GM12865 (cell line): Measurements from ENCODE around the gene KIAA1217.

Experiments
- DNase-seq: peaks from one replicate; pipeline ENCODE4 v3.0.0; 2010; ENCODE audit warnings: low read depth
- H3K4me3 ChIP-seq: 2 replicates; pipeline ENCODE4 v1.5.1; 2011; ENCODE audit warnings: mild to moderate bottlenecking, low read depth, low read length, control low read depth
- TF ChIP-seq, protein P1 (sequence below): IDR thresholded peaks from 2 replicates; pipeline ENCODE4 v1.5.1; 2011; ENCODE audit warnings: low read length, control low read depth, low read depth, inconsistent platforms; ENCODE audit not compliant: insufficient read depth; ENCODE audit errors: missing control alignments

Gene KIAA1217

DNA sequence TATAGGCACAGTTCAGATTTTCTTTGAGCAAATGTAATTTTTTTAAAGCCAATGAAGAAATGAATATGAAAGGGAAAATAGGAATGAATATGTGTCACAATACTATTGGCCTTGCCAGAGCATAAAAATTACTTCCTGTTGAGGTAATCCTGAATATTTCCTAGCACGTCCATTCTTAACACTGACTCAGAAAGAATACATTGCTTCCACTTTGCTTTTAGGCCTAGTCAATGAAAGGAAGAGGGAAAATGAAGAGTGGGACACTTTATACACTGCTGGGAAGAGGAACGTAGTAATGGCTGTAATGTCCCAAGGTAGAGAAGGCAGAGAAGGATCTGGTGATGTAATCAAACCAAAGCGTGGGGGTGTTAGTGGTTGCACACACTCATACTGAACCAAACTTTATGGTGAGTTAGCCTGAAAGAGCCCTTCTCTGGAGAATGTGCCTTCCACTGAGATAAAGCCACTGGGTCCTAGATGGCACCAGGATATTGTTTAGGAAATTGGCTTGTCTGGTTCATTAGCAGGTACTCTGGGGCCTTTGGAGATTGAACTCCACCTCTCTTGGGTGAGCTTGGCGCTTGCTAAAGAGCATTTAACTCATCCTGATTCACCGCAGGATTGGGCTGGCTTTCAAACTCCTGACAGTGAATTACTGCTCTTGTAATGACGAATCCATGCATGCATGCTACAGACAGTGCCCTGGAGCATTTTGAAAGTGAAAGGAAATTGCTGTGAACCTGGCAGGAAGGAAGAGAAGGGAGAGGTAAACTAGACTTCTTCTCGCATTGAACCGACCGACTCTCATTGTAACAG lies 254.9 kb downstream of the KIAA1217 start:
- TF ChIP-seq, protein P1, sequence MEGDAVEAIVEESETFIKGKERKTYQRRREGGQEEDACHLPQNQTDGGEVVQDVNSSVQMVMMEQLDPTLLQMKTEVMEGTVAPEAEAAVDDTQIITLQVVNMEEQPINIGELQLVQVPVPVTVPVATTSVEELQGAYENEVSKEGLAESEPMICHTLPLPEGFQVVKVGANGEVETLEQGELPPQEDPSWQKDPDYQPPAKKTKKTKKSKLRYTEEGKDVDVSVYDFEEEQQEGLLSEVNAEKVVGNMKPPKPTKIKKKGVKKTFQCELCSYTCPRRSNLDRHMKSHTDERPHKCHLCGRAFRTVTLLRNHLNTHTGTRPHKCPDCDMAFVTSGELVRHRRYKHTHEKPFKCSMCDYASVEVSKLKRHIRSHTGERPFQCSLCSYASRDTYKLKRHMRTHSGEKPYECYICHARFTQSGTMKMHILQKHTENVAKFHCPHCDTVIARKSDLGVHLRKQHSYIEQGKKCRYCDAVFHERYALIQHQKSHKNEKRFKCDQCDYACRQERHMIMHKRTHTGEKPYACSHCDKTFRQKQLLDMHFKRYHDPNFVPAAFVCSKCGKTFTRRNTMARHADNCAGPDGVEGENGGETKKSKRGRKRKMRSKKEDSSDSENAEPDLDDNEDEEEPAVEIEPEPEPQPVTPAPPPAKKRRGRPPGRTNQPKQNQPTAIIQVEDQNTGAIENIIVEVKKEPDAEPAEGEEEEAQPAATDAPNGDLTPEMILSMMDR = no peak
- peak; percentile 41 for DNase-seq
- H3K4me3 ChIP-seq = no peak overlapping the region

DNA sequence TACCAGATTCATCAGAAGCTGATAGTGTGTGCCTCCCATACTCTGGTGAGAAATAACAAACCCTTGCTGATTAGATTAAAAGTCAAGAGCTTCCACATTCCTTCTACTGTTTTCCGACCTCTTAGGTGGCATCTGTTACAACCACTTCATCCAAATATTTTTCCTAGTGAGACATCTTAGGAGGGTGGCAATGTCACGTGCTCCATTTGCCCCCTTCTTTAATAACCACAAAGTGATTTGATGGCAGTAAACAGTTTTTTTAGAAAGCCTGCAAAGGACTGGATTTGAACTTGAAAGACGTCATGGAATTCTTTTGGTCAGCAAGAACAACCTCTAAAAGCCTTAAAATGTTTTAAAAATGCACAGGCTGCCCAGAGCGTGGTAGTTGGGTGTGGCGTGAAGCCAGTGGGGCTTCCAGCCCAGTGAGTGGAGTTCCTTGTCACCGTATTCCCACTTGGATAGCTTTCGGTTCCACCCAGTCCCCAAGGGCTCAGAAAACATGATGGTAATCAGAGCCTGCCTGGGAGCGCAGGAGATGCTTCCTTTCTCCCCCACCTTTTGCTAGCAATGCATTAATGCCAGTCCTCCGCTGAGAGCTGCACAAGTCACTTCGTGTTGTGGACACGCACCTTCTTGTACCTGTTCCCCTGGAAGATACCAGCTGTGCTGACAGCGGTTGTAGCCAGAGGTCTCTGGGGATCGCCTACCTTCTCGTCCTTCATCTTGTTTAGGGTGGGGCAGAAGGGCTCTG lies 256.4 kb downstream of the KIAA1217 start:
- H3K4me3 ChIP-seq = no peak overlapping the region
- DNase-seq = no peak
- TF ChIP-seq, protein P1 = no peak

DNA sequence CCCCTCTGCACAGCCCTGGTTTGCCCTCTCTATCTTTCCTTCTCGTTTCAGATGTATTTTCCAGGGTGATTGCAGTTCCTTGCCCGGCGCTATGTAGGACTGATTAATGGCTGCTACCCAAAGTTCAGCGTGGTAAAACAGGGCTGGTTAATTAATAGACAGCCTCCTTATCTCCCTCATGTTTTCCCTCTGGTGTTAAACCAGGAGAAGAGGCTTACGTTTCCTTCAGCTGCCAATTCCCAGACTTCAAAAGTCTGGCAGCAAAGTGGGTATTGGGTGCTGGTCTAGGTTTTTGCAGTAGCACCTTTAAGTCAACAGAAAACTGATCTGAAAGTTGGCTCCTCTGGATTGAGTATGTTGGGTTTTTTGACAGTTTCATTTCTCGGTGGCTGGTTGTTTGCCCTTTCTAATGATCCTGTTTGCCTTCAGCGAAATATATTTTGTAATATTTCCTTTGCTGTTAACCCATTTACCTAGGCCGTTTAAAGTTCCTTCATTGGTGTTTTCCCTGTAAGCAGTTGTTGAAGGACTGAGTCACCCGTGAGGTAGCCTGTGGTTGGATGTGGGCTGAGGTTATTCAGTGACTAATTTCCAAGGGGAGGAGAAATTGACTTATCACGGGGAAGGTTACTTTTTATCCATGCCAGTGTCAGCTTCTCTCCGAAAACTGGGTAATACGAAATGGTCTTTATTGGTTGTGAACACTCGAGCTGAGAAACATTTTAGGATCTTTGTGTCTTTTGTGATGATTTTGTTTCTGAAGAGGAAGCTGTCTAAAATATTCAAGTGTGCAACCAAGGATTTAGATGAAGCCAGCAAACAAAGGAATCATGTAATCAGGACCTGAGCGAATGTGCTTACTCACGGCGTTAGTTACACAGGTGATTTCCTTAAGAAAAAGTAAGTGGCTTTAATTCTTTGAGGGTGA lies 257.2 kb downstream of the KIAA1217 start:
- H3K4me3 ChIP-seq = no peak overlapping the region
- peak; percentile 50 for DNase-seq
- TF ChIP-seq, protein P1 = no peak

DNA sequence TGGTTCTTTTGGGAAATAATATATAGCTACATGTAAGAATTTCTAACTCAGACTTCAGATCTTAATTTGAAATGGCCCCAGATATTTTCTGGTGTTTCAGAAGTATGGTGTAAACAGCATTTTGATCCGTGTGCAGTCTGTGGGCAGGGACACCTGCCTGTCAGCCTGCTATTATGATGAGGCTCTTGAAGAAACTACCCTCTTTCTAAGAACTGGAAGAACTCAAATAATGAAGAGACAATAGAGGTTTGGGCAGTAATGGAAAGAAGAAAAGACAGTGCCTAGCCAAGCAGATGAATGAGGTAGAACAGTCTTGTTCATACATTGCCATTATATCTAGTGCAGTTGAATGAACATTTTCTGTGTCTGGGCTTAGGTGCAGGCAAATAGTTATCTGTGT lies 258.2 kb downstream of the KIAA1217 start:
- TF ChIP-seq, protein P1 = no peak
- no peak overlapping the region for H3K4me3 ChIP-seq
- DNase-seq = no peak

DNA sequence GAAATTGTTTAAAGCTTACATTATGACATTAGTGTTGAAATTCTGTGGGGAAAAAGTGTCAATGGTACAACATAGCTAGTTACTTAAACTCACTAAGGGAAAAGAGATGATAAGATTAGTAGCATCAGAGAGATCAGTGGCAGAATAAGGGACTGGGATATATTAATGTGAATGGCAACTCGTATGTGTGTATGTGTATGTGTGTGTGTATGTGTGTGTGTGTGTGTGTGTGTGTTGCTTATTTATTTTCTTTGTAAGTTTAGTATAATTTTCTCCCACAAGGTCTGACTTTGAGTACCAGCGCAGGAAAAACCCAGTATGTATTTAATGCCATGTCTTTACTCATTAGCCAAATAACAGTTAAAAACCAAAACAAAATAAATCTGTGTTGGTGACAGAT lies 258.7 kb downstream of the KIAA1217 start:
- TF ChIP-seq, protein P1 = no peak
- H3K4me3 ChIP-seq = no peak overlapping the region
- DNase-seq = no peak

DNA sequence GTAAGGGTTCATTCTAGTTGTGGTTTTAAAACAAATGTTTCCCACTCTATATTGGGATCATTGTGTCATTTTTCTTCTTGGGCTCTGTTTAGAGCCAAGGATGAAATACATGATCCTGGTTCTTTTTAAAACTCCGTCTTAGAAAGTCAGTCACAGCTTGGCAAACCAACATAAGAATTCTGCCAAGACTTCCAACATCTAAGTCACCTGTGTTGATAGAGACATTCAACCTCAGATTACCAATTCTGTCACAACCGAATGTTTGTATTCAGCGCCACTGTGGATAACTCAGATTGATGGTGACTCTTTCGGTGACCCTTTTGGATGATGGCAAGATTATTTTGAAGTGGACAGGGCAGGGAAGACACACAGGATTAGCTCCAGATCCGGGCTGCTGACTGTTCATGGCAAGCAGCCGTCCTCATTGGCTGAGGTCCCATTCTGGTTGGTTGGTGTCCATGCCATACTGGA lies 259.4 kb downstream of the KIAA1217 start:
- H3K4me3 ChIP-seq = no peak overlapping the region
- TF ChIP-seq, protein P1 = no peak
- no peak for DNase-seq
